ENCODE measurements around the gene GPATCH8. TPM values are rescaled to one million over a fixed set of nuclear protein-coding genes. Genes with fewer than 3 reads are reported as not detected.
"Not testable (repeated sequence)": the region's sequence is repeated elsewhere in the genome, so short reads cannot be mapped to it uniquely, and the experiment has no call there.

The GPATCH8 gene
- polyA plus RNA-seq, 3 donors: 8.8 to 15.9 (median 14.9) TPM

DNA sequence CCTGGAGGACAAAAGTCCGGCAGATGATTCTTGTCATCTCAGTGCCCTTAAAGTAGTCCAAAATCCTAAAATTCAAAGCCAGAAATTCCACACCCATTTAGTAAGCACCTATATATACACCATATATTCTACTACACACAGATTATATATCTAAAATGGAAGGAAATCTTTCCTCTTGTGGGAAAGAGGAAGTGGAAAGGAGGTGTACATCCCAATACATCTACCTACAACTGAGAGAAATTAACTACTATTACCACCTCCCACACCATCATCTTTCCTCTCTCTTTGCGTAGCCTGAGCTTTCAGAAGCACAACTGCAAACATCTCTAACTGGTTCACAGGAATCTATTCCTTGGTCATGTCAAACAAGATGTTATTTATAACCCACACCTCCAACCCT is 108.4 kb downstream of the GPATCH8 start:
- Histone ChIP-seq H3K27ac (ENCODE audit: low read depth in 1 of 2, low read length in 2 of 2) (no peak overlapping the region), H3K9ac (ENCODE audit: insufficient read depth, low read length, poor library complexity, severe bottlenecking) (no peak overlapping the region), H3K4me1 (ENCODE audit: control insufficient read depth in 1 of 2, insufficient read depth in 2 of 2, low read length in 2 of 2) (peaks cover 6% of the 10 kb centered on the region in 2 donors), H2AFZ (ENCODE audit: insufficient read depth, low read depth, low read length, poor library complexity, severe bottlenecking) (no peak overlapping the region), H3K27me3 (ENCODE audit: control insufficient read depth in 2 of 2, insufficient read depth in 2 of 2, low read length in 2 of 2) (no peaks in the 10 kb centered on the region), H3K36me3 (replicated peaks in 1 of 2; ENCODE audit: control insufficient read depth in 1 of 2, insufficient read depth in 2 of 2, low read length in 2 of 2) (peaks cover 25 to 36% of the 10 kb centered on the region in 2 donors), H3K9me3 (replicated peaks in 1 of 2; ENCODE audit: control insufficient read depth in 1 of 2, insufficient read depth in 1 of 2, low read length in 2 of 2) (no peaks in the 10 kb centered on the region), H3K4me2 (replicated peaks; ENCODE audit: extremely low read depth, low read length, poor library complexity, severe bottlenecking) (no peak overlapping the region), H3K4me3 (replicated peaks in 1 of 3; ENCODE audit: low read depth in 2 of 3, low read length in 3 of 3) (no peak overlapping the region), H4K20me1 (ENCODE audit: insufficient read depth, low read length) (no peaks in the 10 kb centered on the region), H3K79me2 (ENCODE audit: insufficient read depth, low read length) (no peaks in the 10 kb centered on the region)
- DNase-seq: no peak
- peaks cover 0 to 5% (median 3%) of the 10 kb centered on the region in 3 donors for H3K27me3 Mint-ChIP-seq (ENCODE audit: low read depth in 3 of 3)
- peaks cover 8% of the 10 kb centered on the region for H3K4me1 Mint-ChIP-seq
- TF ChIP-seq CTCF (IDR thresholded peaks at IDR 0.05): no peak
- peaks cover 34 to 36% of the 10 kb centered on the region in 2 donors for H3K36me3 Mint-ChIP-seq
- no peak overlapping the region for H3K27ac Mint-ChIP-seq
- 100% methylated on average over 1 of the region's 2 CpGs for WGBS (ENCODE audit: insufficient coverage)
- intact Hi-C loops (cut with micrococcal nuclease): no loop called here
- H3K4me3 Mint-ChIP-seq: no peak overlapping the region
- peaks cover 0 to 2% (median 0%) of the 10 kb centered on the region in 7 donors for H3K9me3 Mint-ChIP-seq

DNA sequence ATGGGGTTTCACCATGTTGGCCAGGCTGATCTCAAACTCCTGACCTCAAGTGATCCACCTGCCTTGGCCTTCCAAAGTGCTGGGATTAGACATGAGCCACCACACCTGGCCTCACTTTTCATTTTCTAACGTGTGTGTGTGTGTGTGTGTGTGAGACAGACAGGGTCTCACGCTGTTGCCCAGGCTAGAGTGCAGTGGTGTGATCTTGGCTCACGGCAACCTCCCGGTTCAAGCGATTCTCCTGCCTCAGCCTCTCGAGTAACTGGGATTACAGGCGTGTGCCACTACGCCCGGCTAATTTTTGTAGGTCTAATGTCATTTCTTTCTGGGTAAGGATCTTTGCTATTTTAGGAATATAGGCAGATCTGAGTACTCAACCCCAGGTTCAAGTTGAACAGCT is 109.1 kb downstream of the GPATCH8 start:
- Mint-ChIP-seq H3K4me1 (peaks cover 14% of the 10 kb centered on the region), H3K36me3 (peaks cover 27 to 29% of the 10 kb centered on the region in 2 donors), H3K27ac (peak overlapping the region in 1 of 7 donors; percentile 50)
- H4K20me1 ChIP-seq (ENCODE audit: insufficient read depth, low read length); H3K4me2 ChIP-seq (replicated peaks; ENCODE audit: extremely low read depth, low read length, poor library complexity, severe bottlenecking); H3K27ac ChIP-seq (ENCODE audit: low read depth in 1 of 2, low read length in 2 of 2); H2AFZ ChIP-seq (ENCODE audit: insufficient read depth, low read depth, low read length, poor library complexity, severe bottlenecking); H3K27me3 ChIP-seq (ENCODE audit: control insufficient read depth in 2 of 2, insufficient read depth in 2 of 2, low read length in 2 of 2); H3K4me3 Mint-ChIP-seq; H3K79me2 ChIP-seq (ENCODE audit: insufficient read depth, low read length); intact Hi-C loops (cut with micrococcal nuclease); H3K4me3 ChIP-seq (replicated peaks in 1 of 3; ENCODE audit: low read depth in 2 of 3, low read length in 3 of 3); H3K9ac ChIP-seq (ENCODE audit: insufficient read depth, low read length, poor library complexity, severe bottlenecking); DNase-seq; H3K27me3 Mint-ChIP-seq (ENCODE audit: low read depth in 3 of 3); H3K9me3 ChIP-seq (replicated peaks in 1 of 2; ENCODE audit: control insufficient read depth in 1 of 2, insufficient read depth in 1 of 2, low read length in 2 of 2); H3K9me3 Mint-ChIP-seq: not testable (repeated sequence)
- Histone ChIP-seq H3K4me1 (ENCODE audit: control insufficient read depth in 1 of 2, insufficient read depth in 2 of 2, low read length in 2 of 2) (peaks cover 12 to 13% of the 10 kb centered on the region in 2 donors), H3K36me3 (replicated peaks in 1 of 2; ENCODE audit: control insufficient read depth in 1 of 2, insufficient read depth in 2 of 2, low read length in 2 of 2) (peaks cover 18 to 29% of the 10 kb centered on the region in 2 donors)
- WGBS (ENCODE audit: insufficient coverage): 94% methylated on average over 6 of the region's 9 CpGs
